Activated T-cell treated with anti-CD3 and anti-CD28 coated beads for 48 hours (primary cell): ENCODE data around the gene EXOC7.
"Not testable (repeated sequence)": the region's sequence is repeated elsewhere in the genome, so short reads cannot be mapped to it uniquely, and the experiment has no call there.

Experiments
- DNase-seq: peaks from one replicate; pipeline ENCODE4 v3.0.0-alpha.2; 2020; ENCODE audit warnings: low read depth

The EXOC7 gene

DNA sequence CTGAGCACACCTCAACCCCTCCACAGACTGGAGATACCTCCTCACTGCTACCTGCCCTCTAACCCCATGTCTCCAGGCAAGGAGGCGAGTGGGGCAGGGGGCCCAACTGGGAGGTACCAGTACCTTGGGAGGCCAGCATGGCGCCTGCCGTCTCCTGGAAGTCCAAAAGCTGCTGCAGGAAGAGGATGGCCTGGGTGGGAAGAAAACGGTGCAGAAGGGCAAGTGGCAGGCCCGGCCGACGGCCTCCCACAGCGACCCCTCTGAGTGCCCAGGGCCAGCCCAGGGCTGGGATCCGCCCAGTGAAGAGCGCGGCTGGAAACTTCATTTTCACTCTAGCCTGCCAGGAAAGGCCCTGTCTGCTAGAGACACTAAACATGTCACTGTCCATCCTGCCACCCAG is 16.1 kb downstream of the EXOC7 start:
- DNase-seq, result no peak

DNA sequence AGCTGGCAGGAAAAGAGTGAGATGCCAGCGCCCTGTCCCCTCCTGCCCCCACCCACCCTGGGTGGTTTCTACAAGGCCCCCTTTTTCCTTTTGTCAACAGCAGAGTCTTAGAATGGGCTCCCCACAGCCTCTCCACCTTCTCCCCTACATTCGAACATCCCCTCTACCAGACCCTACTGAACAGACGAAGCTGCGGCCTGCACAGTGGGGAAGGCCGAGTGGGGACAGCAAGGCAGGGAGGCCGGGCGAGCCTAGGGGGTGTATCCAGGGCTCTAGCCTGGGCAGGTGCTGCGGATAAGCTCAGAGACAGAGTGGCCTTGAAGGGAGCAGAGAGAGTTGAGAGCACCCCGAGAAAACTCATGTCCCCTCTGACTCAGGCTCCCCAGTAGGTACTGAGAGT is 17.2 kb downstream of the EXOC7 start:
- DNase-seq, result no peak

DNA sequence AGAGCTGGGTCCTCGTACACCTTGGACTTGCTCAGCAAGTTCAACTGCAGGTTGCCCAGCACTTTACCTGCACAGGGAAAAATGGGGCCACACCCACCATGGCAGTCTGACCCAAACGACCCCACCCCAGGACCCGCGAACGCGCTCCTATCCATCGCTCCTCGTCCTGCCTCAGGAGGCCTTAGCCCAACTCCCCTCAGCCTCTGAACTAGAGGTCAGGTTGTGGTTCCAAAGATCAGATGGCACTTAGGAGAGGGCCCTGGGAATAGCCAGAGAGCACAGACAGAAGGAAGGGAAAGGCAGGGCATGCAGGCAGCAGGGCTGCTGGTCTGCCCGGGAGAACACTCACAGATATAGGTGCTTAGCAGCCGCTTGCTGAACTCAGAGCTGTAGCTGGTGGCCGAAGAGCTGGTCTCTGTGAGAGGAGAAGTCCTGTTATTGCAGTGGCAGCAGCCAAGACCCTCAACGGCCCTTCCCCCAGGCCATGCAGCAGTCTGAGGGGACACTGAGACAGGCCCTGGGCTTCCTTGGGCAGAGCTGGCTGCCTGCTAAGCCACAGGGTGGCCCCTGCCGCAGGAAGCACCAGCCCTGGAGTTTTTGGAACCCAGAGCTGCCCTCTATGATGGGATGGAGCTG is 17.7 kb downstream of the EXOC7 start:
- no peak for DNase-seq

DNA sequence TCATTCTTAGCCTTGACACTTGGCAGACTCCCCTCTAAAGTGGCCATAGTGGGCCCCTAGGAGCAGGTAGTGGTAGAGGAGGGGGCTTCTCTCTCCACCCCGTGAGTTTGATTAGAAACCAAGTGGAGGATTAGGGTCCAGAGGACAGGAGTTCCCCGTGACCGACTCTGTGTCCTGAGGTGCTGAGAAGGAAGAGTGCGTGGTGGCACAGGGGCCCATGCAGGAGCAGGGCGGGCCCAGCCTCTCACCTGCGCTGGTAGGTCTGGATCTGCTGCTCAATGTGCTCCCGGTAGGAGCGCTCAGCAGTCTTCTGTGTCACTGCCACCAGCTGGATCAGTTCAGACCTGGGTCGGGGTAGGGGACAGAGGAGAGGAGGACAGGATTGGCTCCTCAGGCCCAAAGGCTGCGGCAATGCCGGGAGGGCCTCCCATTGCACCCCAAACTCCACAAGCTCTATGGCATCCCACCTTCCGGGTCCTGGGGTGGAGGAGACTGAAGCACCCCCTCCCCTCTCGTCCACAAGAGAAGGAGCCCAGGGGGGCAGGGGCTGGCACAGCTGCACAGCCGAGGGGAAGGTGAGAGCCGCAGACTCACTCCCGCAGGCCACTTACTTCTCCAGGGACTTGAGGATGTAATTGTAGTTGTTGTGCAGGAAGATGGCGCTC is 18.4 kb downstream of the EXOC7 start:
- no peak for DNase-seq

DNA sequence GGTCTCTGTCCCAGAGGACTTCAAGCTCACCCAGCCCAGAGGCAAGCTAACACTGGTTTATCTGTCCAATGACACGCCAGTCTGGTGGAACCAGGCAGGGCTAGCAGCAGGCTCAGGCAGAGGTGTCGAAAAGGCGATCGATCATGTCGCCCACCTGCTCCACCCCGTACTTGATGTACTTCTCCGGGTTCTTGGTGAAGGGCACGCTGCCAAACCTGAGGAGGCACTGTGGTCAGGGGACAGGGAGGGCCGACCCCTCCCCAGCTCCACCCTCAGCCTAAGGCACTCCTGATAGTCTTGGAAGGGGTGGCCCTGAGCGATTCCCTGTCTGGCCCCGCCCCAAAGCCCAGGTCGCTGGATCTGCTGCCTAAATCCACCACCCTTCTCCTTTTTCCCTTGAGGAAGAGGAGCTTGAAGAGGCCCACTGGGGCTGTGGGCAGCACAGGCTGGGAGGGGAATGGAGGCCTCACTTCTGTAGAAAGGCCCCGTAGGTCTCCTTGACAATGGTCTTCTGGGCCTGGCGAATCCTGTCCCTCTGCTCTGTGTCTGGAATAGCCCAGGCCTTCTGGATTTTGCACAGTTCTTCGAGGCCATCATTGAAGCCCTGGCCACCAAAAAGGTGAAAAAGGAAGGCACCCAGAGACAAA is 19.9 kb downstream of the EXOC7 start:
- no peak for DNase-seq

DNA sequence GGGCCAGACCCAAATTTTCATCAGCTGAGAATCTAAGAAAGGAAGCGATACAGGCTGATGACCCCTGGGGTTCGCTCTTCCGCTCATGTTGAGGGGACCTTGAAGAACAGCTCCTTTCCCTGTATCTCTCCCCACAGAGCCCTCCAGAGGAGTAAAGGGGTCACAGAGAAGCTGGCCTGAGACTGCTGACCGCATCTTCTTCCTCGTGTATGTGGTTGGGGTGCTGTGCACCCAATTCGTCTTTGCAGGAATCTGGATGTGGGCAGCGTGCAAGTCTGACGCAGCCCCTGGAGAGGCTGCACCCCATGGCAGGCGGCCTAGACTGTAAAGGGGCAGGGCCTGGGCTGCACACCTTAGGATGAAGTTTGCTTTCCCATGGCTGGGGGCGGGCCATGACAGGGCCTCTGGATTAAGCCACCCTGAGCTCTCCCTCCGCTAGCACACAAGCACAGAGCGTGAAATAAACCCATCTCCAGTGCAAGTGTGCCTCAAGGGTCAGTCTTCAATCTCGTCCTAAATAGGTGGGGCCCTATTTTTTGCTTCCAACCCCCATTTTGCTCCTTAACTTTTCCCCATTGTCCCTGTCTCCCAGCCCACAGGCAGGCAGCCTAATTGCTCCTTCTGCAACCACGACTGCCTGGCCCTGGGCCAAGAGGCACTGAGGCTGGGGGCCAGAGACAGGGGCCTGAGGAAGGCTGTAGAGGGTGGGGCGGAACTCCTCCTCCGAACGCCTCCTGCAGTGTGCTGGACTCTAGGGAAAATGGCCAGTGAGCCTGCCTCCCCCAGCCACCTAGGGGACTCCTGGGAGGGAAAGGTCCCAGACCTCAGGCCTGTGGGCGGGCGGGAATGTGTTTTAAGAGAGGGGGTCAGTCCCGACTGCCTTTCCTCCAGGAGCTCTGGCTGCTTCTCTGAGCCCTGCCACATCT is 21.0 kb downstream of the EXOC7 start:
- DNase-seq, result no peak

DNA sequence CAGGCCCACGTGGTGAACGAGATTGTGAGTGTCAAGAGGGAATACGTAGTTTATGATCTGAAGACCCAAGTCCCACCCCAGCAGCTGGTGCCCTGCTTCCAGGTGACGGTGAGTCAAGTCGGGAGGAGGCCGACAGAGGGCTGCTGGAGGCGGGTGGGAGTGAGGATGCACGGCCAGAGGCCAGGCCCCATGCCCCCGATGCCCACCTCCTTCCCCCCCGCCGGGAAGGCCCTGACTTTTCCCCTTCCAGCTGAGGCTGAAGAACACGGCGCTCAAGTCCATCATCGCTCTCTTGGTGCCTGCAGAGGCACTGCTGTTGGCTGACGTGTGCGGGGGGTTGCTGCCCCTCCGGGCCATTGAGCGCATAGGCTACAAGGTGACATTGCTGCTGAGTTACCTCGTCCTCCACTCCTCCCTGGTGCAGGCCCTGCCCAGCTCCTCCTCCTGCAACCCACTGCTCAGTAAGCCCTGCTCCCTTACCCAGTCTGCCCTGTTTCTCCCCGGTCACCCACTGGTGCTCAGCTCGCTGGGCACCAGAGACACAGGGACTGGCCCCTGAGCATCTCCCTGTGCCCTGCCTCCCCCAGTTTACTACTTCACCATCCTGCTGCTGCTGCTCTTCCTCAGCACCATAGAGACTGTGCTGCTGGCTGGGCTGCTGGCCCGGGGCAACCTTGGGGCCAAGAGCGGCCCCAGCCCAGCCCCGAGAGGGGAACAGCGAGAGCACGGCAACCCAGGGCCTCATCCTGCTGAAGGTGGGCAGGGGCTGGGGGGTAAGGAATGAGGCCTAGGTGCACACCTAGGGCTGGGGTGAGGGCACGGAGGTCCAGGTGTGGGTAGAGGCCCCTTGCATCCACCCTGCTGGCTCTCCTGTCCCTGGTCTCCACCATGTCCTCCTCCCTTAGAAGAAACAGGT is 22.0 kb downstream of the EXOC7 start:
- DNase-seq, result no peak

DNA sequence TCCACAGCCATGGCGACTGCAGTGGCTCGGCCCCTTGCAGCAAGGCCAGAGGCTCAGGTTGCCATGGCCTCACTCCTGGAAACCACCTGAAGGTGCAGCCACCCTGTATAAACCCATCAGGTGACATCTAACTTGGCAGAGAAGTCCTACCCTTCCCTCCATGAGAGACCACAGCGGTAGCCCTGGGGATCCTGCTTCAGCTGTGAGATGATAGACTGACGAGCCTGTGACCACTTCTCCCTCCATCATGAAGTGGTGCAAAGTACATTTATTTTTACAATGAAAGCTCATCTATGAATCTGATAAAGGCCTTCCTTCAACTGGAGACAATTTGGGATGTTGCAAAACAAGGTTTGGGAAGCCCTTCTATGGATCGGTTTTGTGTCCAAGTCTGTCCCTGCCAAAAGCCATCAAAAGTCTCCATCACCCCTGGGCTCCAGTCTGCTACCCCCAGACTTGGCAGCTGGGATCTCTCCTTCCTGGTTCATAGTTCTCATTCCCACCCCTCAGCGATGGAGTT is 22.8 kb downstream of the EXOC7 start:
- no peak for DNase-seq

DNA sequence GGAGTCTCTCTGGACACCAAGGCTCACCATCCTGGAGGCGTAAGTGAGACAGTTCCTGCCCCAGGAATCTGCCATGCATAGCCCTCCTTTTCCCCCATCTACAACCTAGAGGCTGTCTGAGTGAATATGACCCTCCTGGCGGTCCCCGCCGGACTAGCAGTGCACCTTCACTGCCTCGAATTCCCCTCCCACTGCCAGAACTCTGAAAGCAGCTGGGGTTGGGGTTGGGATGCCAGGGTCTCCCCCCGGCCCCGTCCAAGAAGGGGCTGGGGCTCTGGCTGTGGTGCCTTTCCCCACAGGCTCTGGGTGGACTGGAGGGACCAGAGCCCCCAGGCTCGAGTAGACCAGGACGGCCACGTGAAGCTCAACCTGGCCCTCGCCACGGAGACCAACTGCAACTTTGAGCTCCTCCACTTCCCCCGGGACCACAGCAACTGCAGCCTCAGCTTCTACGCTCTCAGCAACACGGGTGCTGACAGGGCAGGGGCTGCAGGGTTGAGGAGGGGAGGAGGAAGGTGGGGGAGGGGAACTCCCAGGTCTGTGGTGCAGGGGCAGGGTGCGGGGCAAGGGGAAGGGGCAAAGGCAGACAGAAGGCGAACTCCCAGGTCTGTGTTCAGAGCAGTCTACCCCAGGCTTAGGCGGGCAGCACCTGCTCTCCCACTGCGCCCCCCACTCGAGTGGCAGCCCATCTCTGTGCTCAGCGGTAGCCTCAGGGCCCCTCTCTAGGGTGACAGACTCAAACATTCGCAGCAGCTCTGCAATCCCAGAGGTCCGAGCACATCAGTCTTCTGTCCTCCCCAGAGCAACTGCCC is 23.4 kb downstream of the EXOC7 start:
- DNase-seq, result no peak

DNA sequence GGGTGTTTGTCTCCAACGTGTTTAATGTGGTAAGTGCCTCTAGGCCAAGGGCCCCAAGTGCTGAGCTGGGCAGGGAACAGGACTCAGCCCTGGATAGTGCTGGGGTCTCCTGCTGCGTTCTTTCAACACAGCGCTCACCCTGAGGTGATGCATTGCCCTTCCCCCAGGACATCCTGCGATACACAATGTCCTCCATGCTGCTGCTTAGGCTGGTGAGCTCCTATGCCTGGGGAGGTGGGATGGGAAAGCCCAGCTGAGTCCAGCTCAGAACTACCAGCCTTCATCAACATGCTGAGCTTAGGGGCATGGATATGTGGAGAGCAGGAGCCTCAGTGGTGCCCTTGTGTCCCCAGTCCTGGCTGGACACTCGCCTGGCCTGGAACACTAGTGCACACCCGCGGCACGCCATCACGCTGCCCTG is 24.0 kb downstream of the EXOC7 start:
- no peak for DNase-seq

DNA sequence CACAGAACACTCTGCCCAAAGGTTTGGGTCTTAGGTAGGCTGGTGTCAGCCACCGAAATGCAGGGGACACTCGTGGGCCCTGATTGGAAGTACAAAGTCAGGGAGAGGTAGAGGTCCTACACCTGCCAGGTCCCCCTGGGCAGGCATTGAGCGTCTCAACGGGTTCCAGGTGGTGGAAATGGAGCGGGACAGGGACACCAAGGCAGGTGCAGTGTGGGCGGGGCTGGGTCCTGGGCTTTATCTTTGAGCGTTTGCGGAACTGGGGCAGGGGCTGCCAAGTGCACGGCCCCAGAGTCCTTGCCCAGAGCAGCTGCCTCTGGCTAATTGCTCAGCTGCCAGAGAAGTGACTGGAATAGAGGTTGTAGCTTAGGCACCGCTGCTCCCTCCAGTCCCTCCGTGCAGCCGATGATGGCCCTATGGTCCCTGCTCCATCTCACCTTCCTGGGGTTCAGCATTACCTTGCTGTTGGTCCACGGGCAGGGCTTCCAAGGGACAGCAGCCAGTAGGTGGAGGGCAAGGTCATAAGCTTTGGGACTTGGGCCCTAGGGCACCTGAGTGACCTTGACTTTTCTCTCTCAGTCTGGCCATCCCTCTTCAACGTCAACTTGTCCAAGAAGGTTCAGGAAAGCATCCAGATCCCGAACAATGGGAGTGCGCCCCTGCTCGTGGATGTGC is 24.6 kb downstream of the EXOC7 start, which contains the start of gene ZACN:
ZACN (plus strand) TSS at position 323 of the 675 bp plus-strand sequence; CDS start at position 406, 83 bp downstream.
- DNase-seq, result no peak

DNA sequence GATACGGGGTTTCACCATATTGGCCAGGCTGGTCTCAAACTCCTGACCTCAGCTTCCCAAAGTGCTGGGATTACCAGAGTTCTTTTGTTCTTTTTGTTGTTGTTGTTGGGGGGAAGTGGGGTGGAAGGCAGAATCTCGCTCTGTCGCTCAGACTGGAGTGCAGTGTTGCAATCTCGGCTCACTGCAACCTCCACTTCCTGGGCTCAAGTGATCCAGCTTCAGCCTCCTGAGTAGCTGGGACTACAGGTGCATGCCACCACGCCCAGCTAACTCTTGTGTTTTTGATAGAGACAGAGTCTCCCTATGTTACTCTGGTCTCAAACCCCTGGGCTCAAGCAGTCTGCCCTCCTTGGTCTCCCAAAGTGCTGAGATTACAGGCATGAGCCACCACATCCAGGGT is 25.2 kb downstream of the EXOC7 start:
- DNase-seq, result not testable (repeated sequence)

DNA sequence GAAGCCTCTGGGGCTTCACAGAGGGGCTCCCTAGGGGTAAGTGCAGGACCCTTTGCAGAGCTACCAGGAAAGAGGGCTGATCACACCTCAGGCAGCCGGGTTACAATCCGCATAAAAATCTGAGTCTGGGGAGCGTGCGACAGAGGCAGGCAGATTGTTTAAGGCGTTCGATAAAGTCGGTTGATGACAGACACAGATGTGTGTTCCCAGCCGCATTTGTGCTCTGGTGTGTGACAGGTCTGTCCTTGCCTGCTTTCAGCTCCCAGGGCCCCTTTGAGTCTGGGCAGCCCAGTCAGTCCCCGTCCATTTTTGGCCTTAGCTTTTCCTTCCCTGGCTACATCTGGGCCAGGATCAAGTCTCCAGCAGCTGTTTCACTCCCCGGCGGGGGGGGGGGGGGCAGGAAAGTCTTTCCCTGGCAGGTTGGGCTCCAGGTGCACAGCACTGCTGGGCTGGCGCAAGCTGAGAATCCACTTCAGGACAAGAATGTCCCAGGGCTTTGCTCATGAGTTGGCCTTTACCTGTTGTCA is 25.9 kb downstream of the EXOC7 start:
- no peak for DNase-seq

DNA sequence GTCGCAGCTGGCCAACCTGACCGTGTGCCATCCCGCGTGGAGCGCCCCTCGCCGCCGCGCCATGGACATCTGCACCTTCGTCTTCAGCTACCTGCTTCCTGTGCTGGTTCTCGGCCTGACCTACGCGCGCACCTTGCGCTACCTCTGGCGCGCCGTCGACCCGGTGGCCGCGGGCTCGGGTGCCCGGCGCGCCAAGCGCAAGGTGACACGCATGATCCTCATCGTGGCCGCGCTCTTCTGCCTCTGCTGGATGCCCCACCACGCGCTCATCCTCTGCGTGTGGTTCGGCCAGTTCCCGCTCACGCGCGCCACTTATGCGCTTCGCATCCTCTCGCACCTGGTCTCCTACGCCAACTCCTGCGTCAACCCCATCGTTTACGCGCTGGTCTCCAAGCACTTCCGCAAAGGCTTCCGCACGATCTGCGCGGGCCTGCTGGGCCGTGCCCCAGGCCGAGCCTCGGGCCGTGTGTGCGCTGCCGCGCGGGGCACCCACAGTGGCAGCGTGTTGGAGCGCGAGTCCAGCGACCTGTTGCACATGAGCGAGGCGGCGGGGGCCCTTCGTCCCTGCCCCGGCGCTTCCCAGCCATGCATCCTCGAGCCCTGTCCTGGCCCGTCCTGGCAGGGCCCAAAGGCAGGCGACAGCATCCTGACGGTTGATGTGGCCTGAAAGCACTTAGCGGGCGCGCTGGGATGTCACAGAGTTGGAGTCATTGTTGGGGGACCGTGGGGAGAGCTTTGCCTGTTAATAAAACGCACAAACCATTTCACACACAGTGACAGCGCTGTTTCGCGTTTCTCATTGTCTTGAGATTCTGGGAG is 26.6 kb downstream of the EXOC7 start:
- DNase-seq, result no peak

DNA sequence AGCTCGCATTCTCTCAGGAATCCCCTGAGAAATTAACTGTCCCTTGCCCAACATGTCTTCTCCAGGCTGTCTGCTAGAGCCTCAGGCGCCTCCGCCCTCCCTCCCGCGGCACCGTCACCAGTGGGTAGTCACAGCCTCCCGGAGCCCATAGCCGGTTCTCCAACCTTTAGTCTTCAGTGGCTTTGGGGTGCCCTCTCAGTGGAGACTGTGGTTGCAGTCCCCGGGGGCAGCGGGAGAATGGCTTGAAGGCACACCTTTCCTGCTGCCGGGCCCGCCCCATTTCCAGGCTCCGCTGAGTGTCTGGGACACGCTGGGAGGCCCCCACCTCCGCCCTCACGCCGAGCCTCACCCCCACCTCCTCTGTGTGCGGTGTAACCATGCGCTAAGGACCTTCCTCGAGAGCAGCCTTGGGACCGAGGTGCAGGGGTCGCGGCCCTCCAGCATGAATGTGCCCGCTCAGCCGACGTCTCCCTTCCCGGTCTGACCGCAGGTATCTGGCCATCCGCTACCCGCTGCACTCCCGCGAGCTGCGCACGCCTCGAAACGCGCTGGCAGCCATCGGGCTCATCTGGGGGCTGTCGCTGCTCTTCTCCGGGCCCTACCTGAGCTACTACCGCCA is 27.3 kb downstream of the EXOC7 start:
- DNase-seq, result no peak

DNA sequence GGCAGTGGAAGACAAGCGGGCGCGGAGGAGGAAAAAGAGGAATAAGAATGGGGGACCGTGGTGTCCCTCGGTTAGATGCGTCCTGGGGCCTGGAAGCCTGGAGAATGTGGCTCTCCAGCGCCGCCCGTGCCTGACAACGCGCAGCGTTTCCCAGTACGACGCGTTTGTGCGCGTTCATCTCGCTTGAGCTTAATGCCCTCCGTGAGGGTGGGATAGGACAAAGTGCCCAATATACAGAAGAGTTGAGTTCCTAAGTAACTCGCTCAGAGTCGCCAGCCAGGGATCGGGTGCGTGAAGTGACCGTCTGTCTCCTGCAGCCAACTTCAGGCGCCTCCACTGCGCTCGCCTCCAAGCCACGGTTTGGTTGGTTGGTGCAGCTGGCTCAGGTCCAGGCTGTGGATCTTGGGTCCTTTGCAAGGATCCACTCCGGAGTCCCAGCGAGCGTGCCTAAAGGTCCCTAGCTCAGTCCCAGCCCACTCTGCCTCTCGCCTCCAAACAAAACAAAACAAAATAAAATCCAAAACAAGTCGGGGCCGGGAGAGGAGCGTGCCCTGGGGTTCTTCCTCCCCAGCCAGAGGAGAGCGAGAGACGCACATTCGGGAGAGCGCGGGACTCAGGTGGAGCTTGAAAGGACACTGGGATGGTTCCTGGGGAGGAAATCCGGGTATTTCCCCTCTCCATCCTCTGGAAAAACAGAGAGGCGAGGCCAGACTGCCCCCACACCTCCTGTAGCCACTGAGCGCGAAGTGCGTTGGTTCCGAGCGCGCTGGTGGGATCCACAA is 28.0 kb downstream of the EXOC7 start:
- no peak for DNase-seq
